Panc1 (cell line): ENCODE measurements around the gene MUC15. TPM values are rescaled to one million over a fixed set of nuclear protein-coding genes. Genes with fewer than 3 reads are reported as not detected.

ENCODE experiments used
- ATAC-seq: fragments of 200-7000 bp; cut with Tn5 transposase; 2 replicates; pipeline ENCODE4 v1.9.1; 2020; ENCODE audit warnings: mild to moderate bottlenecking, moderate library complexity
- BruUV-seq: library from RNA; stranded (reverse); fragments of 400-500 nt; replicated peaks from 2 replicates; lab custom pipeline; 2021; lab: Mats Ljungman, UMichigan
- CTCF ChIA-PET: fragments of 300-600 bp; sonication (Branson Sonifier 250); formaldehyde crosslinking; loops from one replicate; lab custom pipeline; 2022; ENCODE audit warnings: antibody characterized with exemption; lab: Charles Lee
- POLR2A ChIA-PET: fragments of 300-600 bp; sonication (Branson Sonifier 250); formaldehyde crosslinking; loops from one replicate; lab custom pipeline; 2022; ENCODE audit warnings: antibody characterized with exemption; lab: Charles Lee
- DNase-seq: peaks from one replicate; pipeline ENCODE4 v3.0.0-alpha.2; 2010; ENCODE audit warnings: low read depth, low spot score
- H3K27ac ChIP-seq: 2 replicates; pipeline ENCODE4 v1.5.1; 2011; ENCODE audit warnings: mild to moderate bottlenecking, low read length, inconsistent platforms
- H3K27me3 ChIP-seq: fragments of 200-500 bp; sonication (Bioruptor generic); 2 replicates; pipeline ENCODE4 v1.6.0; 2014; ENCODE audit warnings: low read length, inconsistent platforms; ENCODE audit not compliant: control insufficient read depth, insufficient read depth
- H3K36me3 ChIP-seq: fragments of 200-500 bp; sonication (Bioruptor generic); 2 replicates; pipeline ENCODE4 v1.5.1; 2014; ENCODE audit warnings: inconsistent platforms, mild to moderate bottlenecking, low read length, moderate library complexity; ENCODE audit not compliant: control insufficient read depth, insufficient read depth
- H3K4me1 ChIP-seq: 2 replicates; pipeline ENCODE4 v1.5.1; 2011; ENCODE audit warnings: inconsistent platforms, mild to moderate bottlenecking, low read length, moderate library complexity; ENCODE audit not compliant: control insufficient read depth, insufficient read depth
- H3K4me3 ChIP-seq, 2 experiments: 2 replicates each; pipeline ENCODE4 v1.5.1; 2011 to 2012; ENCODE audit warnings: low read depth in 2 of 2, low read length in 2 of 2, mild to moderate bottlenecking in 2 of 2, inconsistent platforms in 1 of 2, moderate library complexity in 1 of 2
- H3K9me3 ChIP-seq: fragments of 200-500 bp; sonication (Bioruptor generic); 2 replicates; pipeline ENCODE4 v1.5.1; 2014; ENCODE audit warnings: low read depth, mild to moderate bottlenecking, inconsistent platforms, low read length, moderate library complexity; ENCODE audit not compliant: control insufficient read depth, insufficient read depth
- CTCF ChIP-seq: fragments of 450-650 bp; IDR thresholded peaks from 2 replicates; pipeline ENCODE4 v1.5.1; 2017; ENCODE audit warnings: mild to moderate bottlenecking
- POLR2AphosphoS5 ChIP-seq: IDR thresholded peaks from 2 replicates; pipeline ENCODE4 v1.6.1; 2012; ENCODE audit warnings: mild to moderate bottlenecking, low read depth, low read length, moderate library complexity
- SIN3A ChIP-seq: IDR thresholded peaks from 2 replicates; pipeline ENCODE4 v1.6.1; 2012; ENCODE audit warnings: low read depth, mild to moderate bottlenecking, low read length, moderate library complexity, borderline replicate concordance; ENCODE audit not compliant: insufficient read depth
- TCF7L2 ChIP-seq: IDR thresholded peaks from 2 replicates; pipeline ENCODE4 v1.6.1; 2011; ENCODE audit warnings: mild to moderate bottlenecking, low read depth, low read length, inconsistent platforms
- in situ Hi-C: cut with HindIII; loops from 2 replicates; pipeline ENCODE4 v1.10.0; 2016; ENCODE audit warnings: low sequenced_read_pairs, low pct_unique_long_range_greater_than_20kb
- intact Hi-C: fragments of 100-400 bp; cut with micrococcal nuclease; formaldehyde crosslinking; loops from one replicate; pipeline ENCODE4 v1.10.0; 2022; ENCODE audit not compliant: unreplicated experiment
- total RNA-seq: library from RNA; stranded (reverse); gene quantifications from one replicate; pipeline ENCODE4 v1.2.1, GENCODE V29; 2021; ENCODE audit not compliant: unreplicated experiment
- TF ChIP-seq, protein P1 (sequence below), 2 experiments: IDR thresholded peaks; 2 replicates each; pipeline ENCODE4 v1.6.1; 2011 to 2012; ENCODE audit warnings: low read depth in 2 of 2, control low read depth in 1 of 2, low read length in 1 of 2, mild to moderate bottlenecking in 1 of 2, moderate library complexity in 1 of 2; ENCODE audit not compliant: insufficient read depth in 1 of 2

MUC15 gene
- total RNA-seq, 1 experiment from 2014 or later, result not detected

- no peak overlapping the region for H3K27ac ChIP-seq
- ChIA-PET POLR2A (no interaction called here), CTCF (no interaction called here)
- no peaks in the 10 kb centered on the region for H3K4me1 ChIP-seq
- no peak for ATAC-seq
- TF ChIP-seq, protein P1, sequence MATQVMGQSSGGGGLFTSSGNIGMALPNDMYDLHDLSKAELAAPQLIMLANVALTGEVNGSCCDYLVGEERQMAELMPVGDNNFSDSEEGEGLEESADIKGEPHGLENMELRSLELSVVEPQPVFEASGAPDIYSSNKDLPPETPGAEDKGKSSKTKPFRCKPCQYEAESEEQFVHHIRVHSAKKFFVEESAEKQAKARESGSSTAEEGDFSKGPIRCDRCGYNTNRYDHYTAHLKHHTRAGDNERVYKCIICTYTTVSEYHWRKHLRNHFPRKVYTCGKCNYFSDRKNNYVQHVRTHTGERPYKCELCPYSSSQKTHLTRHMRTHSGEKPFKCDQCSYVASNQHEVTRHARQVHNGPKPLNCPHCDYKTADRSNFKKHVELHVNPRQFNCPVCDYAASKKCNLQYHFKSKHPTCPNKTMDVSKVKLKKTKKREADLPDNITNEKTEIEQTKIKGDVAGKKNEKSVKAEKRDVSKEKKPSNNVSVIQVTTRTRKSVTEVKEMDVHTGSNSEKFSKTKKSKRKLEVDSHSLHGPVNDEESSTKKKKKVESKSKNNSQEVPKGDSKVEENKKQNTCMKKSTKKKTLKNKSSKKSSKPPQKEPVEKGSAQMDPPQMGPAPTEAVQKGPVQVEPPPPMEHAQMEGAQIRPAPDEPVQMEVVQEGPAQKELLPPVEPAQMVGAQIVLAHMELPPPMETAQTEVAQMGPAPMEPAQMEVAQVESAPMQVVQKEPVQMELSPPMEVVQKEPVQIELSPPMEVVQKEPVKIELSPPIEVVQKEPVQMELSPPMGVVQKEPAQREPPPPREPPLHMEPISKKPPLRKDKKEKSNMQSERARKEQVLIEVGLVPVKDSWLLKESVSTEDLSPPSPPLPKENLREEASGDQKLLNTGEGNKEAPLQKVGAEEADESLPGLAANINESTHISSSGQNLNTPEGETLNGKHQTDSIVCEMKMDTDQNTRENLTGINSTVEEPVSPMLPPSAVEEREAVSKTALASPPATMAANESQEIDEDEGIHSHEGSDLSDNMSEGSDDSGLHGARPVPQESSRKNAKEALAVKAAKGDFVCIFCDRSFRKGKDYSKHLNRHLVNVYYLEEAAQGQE (IDR thresholded peaks at IDR 0.05; ENCODE audit: insufficient read depth in 1 of 2, low read depth in 2 of 2, low read length in 1 of 2), result no peak
- H3K27me3 ChIP-seq, result no peaks in the 10 kb centered on the region
- H3K4me3 ChIP-seq, result no peak overlapping the region
- no peaks in the 10 kb centered on the region for H3K36me3 ChIP-seq
- intact Hi-C loops (no loop called here), in situ Hi-C loops (no loop called here)
- BruUV-seq, result no TSS peak
- DNase-seq, result no peak
- H3K9me3 ChIP-seq, result no peaks in the 10 kb centered on the region
These were observed 8.9 kb upstream of the MUC15 start for GRCh38 chr11:26580929-26581328.

GRCh38 chr11:26579683-26580082 lies 7.6 kb upstream of the MUC15 start:
- no peak for ATAC-seq
- no peak overlapping the region for H3K27ac ChIP-seq
- intact Hi-C loops, result no loop called here

DNA sequence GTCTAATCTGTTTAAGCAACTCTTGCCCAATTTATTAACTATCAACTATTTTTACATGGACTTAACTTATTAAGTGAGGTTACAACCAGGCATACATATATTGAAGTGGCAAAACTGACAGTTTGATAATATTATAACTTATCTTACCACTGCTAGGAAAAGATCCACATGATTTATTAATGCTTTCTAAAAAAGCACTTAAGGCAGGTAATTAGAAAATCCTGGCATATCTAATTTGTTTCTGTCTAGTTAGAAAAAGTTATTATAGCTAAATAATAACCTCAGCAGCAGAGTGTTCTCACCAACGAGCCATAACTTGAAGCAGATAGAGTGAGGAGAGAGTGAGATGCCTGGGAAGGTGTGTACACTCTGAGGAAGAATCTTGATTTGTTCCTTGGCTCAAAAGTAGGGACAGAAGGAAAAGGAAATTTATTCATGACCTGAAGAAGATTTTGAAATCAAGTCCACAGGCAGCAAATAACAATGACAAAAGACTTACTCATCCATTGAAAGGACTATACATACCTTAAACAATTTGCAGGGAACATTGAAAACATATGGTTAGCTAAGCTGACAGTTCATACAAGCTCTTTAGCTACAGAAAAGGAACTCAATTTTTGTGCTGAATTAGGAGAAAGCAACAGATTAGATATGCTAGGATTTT lies 7.1 kb upstream of the MUC15 start:
- ChIA-PET POLR2A (no interaction called here), CTCF (no interaction called here)
- no peak for TF ChIP-seq SIN3A
- no peak for TF ChIP-seq TCF7L2
- TF ChIP-seq CTCF, result no peak
- TF ChIP-seq, protein P1 (IDR thresholded peaks at IDR 0.05; ENCODE audit: insufficient read depth in 1 of 2, low read depth in 2 of 2, low read length in 1 of 2), result no peak
- TF ChIP-seq POLR2AphosphoS5, result no peak
- H3K36me3 ChIP-seq, result no peaks in the 10 kb centered on the region
- no peaks in the 10 kb centered on the region for H3K4me1 ChIP-seq
- no peak overlapping the region for H3K27ac ChIP-seq
- intact Hi-C loops (no loop called here), in situ Hi-C loops (no loop called here)
- H3K9me3 ChIP-seq, result no peaks in the 10 kb centered on the region
- BruUV-seq, result no TSS peak
- ATAC-seq (no peak), DNase-seq (no peak)
- H3K27me3 ChIP-seq, result no peaks in the 10 kb centered on the region
- H3K4me3 ChIP-seq, result no peak overlapping the region

More at GRCh38 chr11:26579683-26580082, 7.6 kb upstream of the MUC15 start:
- Histone ChIP-seq H3K36me3 (no peaks in the 10 kb centered on the region), H3K4me1 (no peaks in the 10 kb centered on the region), H3K9me3 (no peaks in the 10 kb centered on the region), H3K4me3 (no peak overlapping the region), H3K27me3 (no peaks in the 10 kb centered on the region)
- no peak for TF ChIP-seq POLR2AphosphoS5
- no TSS peak for BruUV-seq
- in situ Hi-C loops, result no loop called here
- DNase-seq, result no peak
- CTCF ChIA-PET, result no interaction called here
- POLR2A ChIA-PET, result no interaction called here
